ENCODE data around the gene TMC4.

DNA sequence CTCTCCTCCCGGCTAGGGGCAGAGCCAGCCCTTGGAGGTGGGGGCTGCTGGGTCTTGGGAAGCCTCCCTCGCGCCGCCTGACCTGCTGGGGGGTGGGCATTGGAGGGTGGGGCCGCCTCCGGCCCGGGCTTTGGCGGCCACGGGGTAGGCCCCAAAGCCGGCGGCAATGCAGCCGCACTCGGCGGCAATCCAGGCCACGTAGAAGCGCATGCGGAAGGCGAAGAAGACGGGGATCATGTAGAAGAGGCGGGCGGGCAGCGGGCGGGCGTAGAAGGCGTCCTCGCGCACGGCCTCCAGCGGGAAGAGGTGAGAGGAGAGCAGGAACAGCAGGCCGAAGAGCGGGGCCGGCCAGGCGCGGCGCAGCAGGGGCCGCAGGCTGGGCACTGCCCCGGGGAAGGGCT, 7.7 kb upstream of the TMC4 start:
- no peak for TF ChIP-seq EP300 (IDR thresholded peaks at IDR 0.05)
- TF ChIP-seq POLR2AphosphoS5 (IDR thresholded peaks at IDR 0.05) = no peak

Measured in sigmoid colon (tissue), 4 donors.